DOHH2 (cell line): ENCODE results near the gene REXO4.

Experiments used
- EZH2phosphoT487 ChIP-seq: fragments of 200-600 bp; sonication (generic); IDR thresholded peaks from 2 replicates; pipeline ENCODE4 v1.6.1; 2017; ENCODE audit warnings: borderline replicate concordance, mild to moderate bottlenecking, antibody characterized with exemption, low read length, moderate library complexity, mixed read lengths
- TF ChIP-seq, protein P1 (sequence below): fragments of 200-600 bp; sonication (generic); IDR thresholded peaks from one replicate; pipeline ENCODE4 v1.5.1; 2014; ENCODE audit warnings: antibody characterized with exemption, mild to moderate bottlenecking, low read depth, low read length; ENCODE audit not compliant: poor library complexity, severe bottlenecking

DNA sequence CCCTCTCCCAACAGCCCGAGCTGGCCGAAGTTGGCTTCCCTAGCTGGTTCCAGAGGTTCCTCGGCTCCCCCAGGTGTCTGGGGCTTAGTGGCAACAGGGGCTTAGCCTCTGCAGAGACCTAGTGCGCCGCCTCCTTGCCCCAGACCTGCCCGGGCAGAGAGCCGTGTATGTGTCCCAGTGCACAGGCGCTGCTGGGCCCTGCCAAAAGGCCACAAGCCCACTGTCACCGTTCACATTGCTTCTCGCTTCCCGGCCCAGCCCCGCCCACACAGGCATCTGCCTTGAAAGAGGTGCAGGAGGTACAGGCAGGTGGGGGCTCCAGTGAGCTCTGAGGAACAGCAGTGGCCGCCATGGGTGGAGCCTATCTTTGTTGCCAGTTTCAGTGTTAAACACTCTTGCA is 39.4 kb upstream of the REXO4 start:
- TF ChIP-seq, protein P1, sequence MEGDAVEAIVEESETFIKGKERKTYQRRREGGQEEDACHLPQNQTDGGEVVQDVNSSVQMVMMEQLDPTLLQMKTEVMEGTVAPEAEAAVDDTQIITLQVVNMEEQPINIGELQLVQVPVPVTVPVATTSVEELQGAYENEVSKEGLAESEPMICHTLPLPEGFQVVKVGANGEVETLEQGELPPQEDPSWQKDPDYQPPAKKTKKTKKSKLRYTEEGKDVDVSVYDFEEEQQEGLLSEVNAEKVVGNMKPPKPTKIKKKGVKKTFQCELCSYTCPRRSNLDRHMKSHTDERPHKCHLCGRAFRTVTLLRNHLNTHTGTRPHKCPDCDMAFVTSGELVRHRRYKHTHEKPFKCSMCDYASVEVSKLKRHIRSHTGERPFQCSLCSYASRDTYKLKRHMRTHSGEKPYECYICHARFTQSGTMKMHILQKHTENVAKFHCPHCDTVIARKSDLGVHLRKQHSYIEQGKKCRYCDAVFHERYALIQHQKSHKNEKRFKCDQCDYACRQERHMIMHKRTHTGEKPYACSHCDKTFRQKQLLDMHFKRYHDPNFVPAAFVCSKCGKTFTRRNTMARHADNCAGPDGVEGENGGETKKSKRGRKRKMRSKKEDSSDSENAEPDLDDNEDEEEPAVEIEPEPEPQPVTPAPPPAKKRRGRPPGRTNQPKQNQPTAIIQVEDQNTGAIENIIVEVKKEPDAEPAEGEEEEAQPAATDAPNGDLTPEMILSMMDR: no peak
- TF ChIP-seq EZH2phosphoT487: no peak
